ENCODE measurements around the gene LAMA3.

Gene LAMA3

GRCh38 chr18:23939896-23940295 is 250.6 kb downstream of the LAMA3 start:
- DNase-seq (ENCODE audit: low read depth), result no peak

GRCh38 chr18:23941791-23942190 is 252.5 kb downstream of the LAMA3 start:
- DNase-seq (ENCODE audit: low read depth), result no peak

- no peak for DNase-seq (ENCODE audit: low read depth)
Observed at GRCh38 chr18:23943104-23943503, 253.9 kb downstream of the LAMA3 start.

- DNase-seq (ENCODE audit: low read depth), result no peak
Observed at GRCh38 chr18:23943903-23944624, 254.8 kb downstream of the LAMA3 start.

- no peak for DNase-seq (ENCODE audit: low read depth)
Observed at GRCh38 chr18:23945416-23946079, 256.3 kb downstream of the LAMA3 start.

- DNase-seq (ENCODE audit: low read depth), result no peak
Observed at GRCh38 chr18:23949863-23950262, 260.6 kb downstream of the LAMA3 start.

- no peak for DNase-seq (ENCODE audit: low read depth)
Observed at GRCh38 chr18:23950644-23951043, 261.4 kb downstream of the LAMA3 start.

GRCh38 chr18:23951206-23951605 is 262.0 kb downstream of the LAMA3 start:
- DNase-seq (ENCODE audit: low read depth), result no peak

- DNase-seq (ENCODE audit: low read depth), result no peak
Observed at GRCh38 chr18:23953984-23954383, 264.7 kb downstream of the LAMA3 start.

- DNase-seq (ENCODE audit: low read depth), result no peak
Observed at GRCh38 chr18:23956483-23956882, 267.2 kb downstream of the LAMA3 start.

GRCh38 chr18:23958036-23958435 is 268.8 kb downstream of the LAMA3 start:
- no peak for DNase-seq (ENCODE audit: low read depth)

- no peak for DNase-seq (ENCODE audit: low read depth)
Observed at GRCh38 chr18:23963443-23964165, 274.4 kb downstream of the LAMA3 start.

- no peak for DNase-seq (ENCODE audit: low read depth)
Observed at GRCh38 chr18:23964282-23965238, 275.3 kb downstream of the LAMA3 start.

GRCh38 chr18:23966909-23967308 is 277.7 kb downstream of the LAMA3 start:
- DNase-seq (ENCODE audit: low read depth), result no peak

GRCh38 chr18:23967321-23968089 is 278.3 kb downstream of the LAMA3 start:
- no peak for DNase-seq (ENCODE audit: low read depth)

- no peak for DNase-seq (ENCODE audit: low read depth)
Observed at GRCh38 chr18:23968638-23969604, 279.7 kb downstream of the LAMA3 start.

GRCh38 chr18:23969664-23970063 is 280.4 kb downstream of the LAMA3 start:
- DNase-seq (ENCODE audit: low read depth), result no peak

GRCh38 chr18:23970161-23971096 is 281.2 kb downstream of the LAMA3 start:
- no peak for DNase-seq (ENCODE audit: low read depth)

- DNase-seq (ENCODE audit: low read depth), result no peak
Observed at GRCh38 chr18:23971097-23971440, 281.8 kb downstream of the LAMA3 start.
